Measurements from ENCODE around the gene SEMA3D.

The SEMA3D gene

GRCh38 chr7:85186521-85187241 is at the start of gene SEMA3D:
TSS of gene SEMA3D (minus strand) at chr7:85187056. CDS start at chr7:85121891, 65,165 bp downstream.
- TF ChIP-seq CTCF (IDR thresholded peaks at IDR 0.05; ENCODE audit: borderline replicate concordance, control extremely low read depth, extremely low read depth, insufficient read depth, missing control alignments) = peak; percentile 85
- in situ Hi-C loops (cut with MboI; ENCODE audit: low sequenced_read_pairs, unreplicated experiment) = loop anchor here (25.0 kb wide), 1 partner anchor 376 kb away; no protein-coding TSS in a partner anchor
- DNase-seq (ENCODE audit: low spot score) = peak; percentile 79

GRCh38 chr7:85234730-85235129 is 47.9 kb upstream of the SEMA3D start:
- in situ Hi-C loops (cut with MboI; ENCODE audit: low sequenced_read_pairs, unreplicated experiment) = no loop called here
- no peak for TF ChIP-seq CTCF (IDR thresholded peaks at IDR 0.05; ENCODE audit: borderline replicate concordance, control extremely low read depth, extremely low read depth, insufficient read depth, missing control alignments)
- no peak for DNase-seq (ENCODE audit: low spot score)

- no peak for DNase-seq (ENCODE audit: low spot score)
- TF ChIP-seq CTCF (IDR thresholded peaks at IDR 0.05; ENCODE audit: borderline replicate concordance, control extremely low read depth, extremely low read depth, insufficient read depth, missing control alignments) = no peak
- in situ Hi-C loops (cut with MboI; ENCODE audit: low sequenced_read_pairs, unreplicated experiment) = no loop called here
Observed at GRCh38 chr7:85232068-85232467, 45.2 kb upstream of the SEMA3D start.

- no peak for TF ChIP-seq CTCF (IDR thresholded peaks at IDR 0.05; ENCODE audit: borderline replicate concordance, control extremely low read depth, extremely low read depth, insufficient read depth, missing control alignments)
- in situ Hi-C loops (cut with MboI; ENCODE audit: low sequenced_read_pairs, unreplicated experiment) = no loop called here
- DNase-seq (ENCODE audit: low spot score) = no peak
Observed at GRCh38 chr7:85230623-85231022, 43.8 kb upstream of the SEMA3D start.

GRCh38 chr7:85229544-85229943 is 42.7 kb upstream of the SEMA3D start:
- in situ Hi-C loops (cut with MboI; ENCODE audit: low sequenced_read_pairs, unreplicated experiment) = no loop called here
- no peak for TF ChIP-seq CTCF (IDR thresholded peaks at IDR 0.05; ENCODE audit: borderline replicate concordance, control extremely low read depth, extremely low read depth, insufficient read depth, missing control alignments)
- no peak for DNase-seq (ENCODE audit: low spot score)

- TF ChIP-seq CTCF (IDR thresholded peaks at IDR 0.05; ENCODE audit: borderline replicate concordance, control extremely low read depth, extremely low read depth, insufficient read depth, missing control alignments) = no peak
- DNase-seq (ENCODE audit: low spot score) = no peak
- in situ Hi-C loops (cut with MboI; ENCODE audit: low sequenced_read_pairs, unreplicated experiment) = no loop called here
Observed at GRCh38 chr7:85226361-85227085, 39.7 kb upstream of the SEMA3D start.

All from GM13976 (cell line).